ENCODE results near the gene LNX1. TPM values are rescaled to one million over a fixed set of nuclear protein-coding genes. Genes with fewer than 3 reads are reported as not detected.

Gene LNX1
- total and polyA plus RNA-seq, 2 donors (not counting 3 experiments of a cell fraction or from before 2014, with no cell fraction given), result 0.72 to 1.3 TPM

GRCh38 chr4:53520116-53520515 lies 71.2 kb downstream of the LNX1 start:
- intact Hi-C loops (cut with micrococcal nuclease), result no loop called here
- Histone ChIP-seq H3K4me2 (ENCODE audit: insufficient read depth, low read length) (no peak overlapping the region), H3K79me2 (ENCODE audit: control insufficient read depth, insufficient read depth, low read length) (no peaks in the 10 kb centered on the region), H3K27me3 (ENCODE audit: control insufficient read depth in 2 of 2, insufficient read depth in 2 of 2, low read length in 2 of 2) (no peaks in the 10 kb centered on the region), H2AFZ (ENCODE audit: low read depth, low read length) (no peak overlapping the region), H3K36me3 (ENCODE audit: control insufficient read depth in 2 of 2, extremely low read depth in 1 of 2, insufficient read depth in 2 of 2, low read length in 2 of 2) (no peaks in the 10 kb centered on the region), H3K9me3 (replicated peaks; ENCODE audit: control insufficient read depth, insufficient read depth, low read length) (no peaks in the 10 kb centered on the region), H3K4me3 (replicated peaks in 1 of 3; ENCODE audit: insufficient read depth in 1 of 3, low read depth in 1 of 3, low read length in 3 of 3) (no peak overlapping the region), H3K27ac (ENCODE audit: insufficient read depth, low read depth, low read length) (no peak overlapping the region), H4K20me1 (replicated peaks; ENCODE audit: control insufficient read depth, extremely low read depth, insufficient read depth, low read length) (no peaks in the 10 kb centered on the region), H3K9ac (replicated peaks; ENCODE audit: extremely low read depth, insufficient read depth, low read length) (no peak overlapping the region), H3K4me1 (ENCODE audit: control insufficient read depth, extremely low read depth, insufficient read depth, low read length) (no peaks in the 10 kb centered on the region), H3K9me1 (replicated peaks; ENCODE audit: control insufficient read depth, extremely low read depth, insufficient read depth, low read length) (no peaks in the 10 kb centered on the region)
- ChIA-PET CTCF (interaction anchor here (1.5 kb wide), 1 partner anchor 82 kb away, joined by 4 read pairs; no protein-coding TSS in a partner anchor), POLR2A (no interaction called here)
- no TSS peak for BruUV-seq (replicated peaks)
- DNase-seq (ENCODE audit: low read depth, low spot score), result no peak
- dilution Hi-C loops (cut with MboI; ENCODE audit: extremely low pct_ligation_motif_present, low sequenced_read_pairs), result no loop called here
- TF ChIP-seq CTCF (IDR thresholded peaks at IDR 0.05; ENCODE audit: extremely low read depth in 1 of 2, insufficient read depth in 1 of 2, low read depth in 1 of 2, low read length in 2 of 2) (no peak), MYC (IDR thresholded peaks at IDR 0.05; ENCODE audit: low read depth, low read length) (no peak), MAX (IDR thresholded peaks at IDR 0.05; ENCODE audit: insufficient read depth, insufficient read length) (no peak), FOS (IDR thresholded peaks at IDR 0.05; ENCODE audit: borderline replicate concordance, insufficient read depth, low read length) (no peak), JUN (IDR thresholded peaks at IDR 0.05; ENCODE audit: borderline replicate concordance, insufficient read depth, insufficient read length, low read depth) (no peak), GATA2 (IDR thresholded peaks at IDR 0.05; ENCODE audit: insufficient read depth, insufficient read length, low read depth, low read length) (no peak), POLR2A (IDR thresholded peaks at IDR 0.05; ENCODE audit: low read depth, low read length) (no peak), EZH2 (IDR thresholded peaks at IDR 0.05; ENCODE audit: borderline replicate concordance, low read depth, low read length, severe bottlenecking) (no peak), POLR2AphosphoS5 (IDR thresholded peaks at IDR 0.05; ENCODE audit: insufficient read depth, low read depth, low read length) (no peak)
- no peak for FAIRE-seq

Measured in endothelial cell of umbilical vein (primary cell).